Prostate gland (tissue), 2 donors: ENCODE measurements around the gene TMEM108. TPM values are rescaled to one million over a fixed set of nuclear protein-coding genes. Genes with fewer than 3 reads are reported as not detected.

Experiments
- DNase-seq: peaks from one replicate; pipeline ENCODE4 v3.0.0-alpha.2; 2019; ENCODE audit warnings: low spot score
- H3K27ac ChIP-seq, 2 donors: fragments of 200-600 bp; sonication (generic); 2 replicates each; pipeline ENCODE4 v1.5.1; 2017 to 2019
- H3K27me3 ChIP-seq: fragments of 200-600 bp; sonication (generic); replicated peaks from 2 replicates; pipeline ENCODE4 v1.5.1; 2019; ENCODE audit not compliant: insufficient read depth
- H3K36me3 ChIP-seq, 2 donors: fragments of 200-600 bp; sonication (generic); 1 replicate in 1 of 2; 2 replicates in 1 of 2; pipeline versions ENCODE4 v1.5.1 to v1.8.1; 2017 to 2019
- H3K4me1 ChIP-seq: fragments of 200-600 bp; sonication (generic); replicated peaks from 2 replicates; pipeline ENCODE4 v1.5.1; 2019
- H3K4me3 ChIP-seq, 2 donors: fragments of 200-600 bp; sonication (generic); 2 replicates each; pipeline ENCODE4 v1.5.1; 2017 to 2019
- H3K9me3 ChIP-seq: fragments of 200-600 bp; sonication (generic); 2 replicates; pipeline ENCODE4 v1.5.1; 2017
- CTCF ChIP-seq, 4 experiments: fragments of 200-600 bp in 2 of 4; fragments of 450-650 bp in 2 of 4; sonication (generic) in 2 of 4; IDR thresholded peaks; 1 replicate in 3 of 4; 2 replicates in 1 of 4; pipeline ENCODE4 v1.5.1; 2016 to 2019; ENCODE audit warnings: antibody characterized with exemption in 4 of 4, mild to moderate bottlenecking in 2 of 4, moderate library complexity in 2 of 4
- POLR2A ChIP-seq: fragments of 450-650 bp; IDR thresholded peaks from one replicate; pipeline ENCODE4 v1.6.1; 2016; ENCODE audit warnings: antibody characterized with exemption, mild to moderate bottlenecking
- POLR2AphosphoS5 ChIP-seq: sonication (generic); formaldehyde crosslinking; IDR thresholded peaks from one replicate; pipeline ENCODE4 v1.6.1; 2017; ENCODE audit warnings: antibody characterized with exemption
- WGBS: methylation state at CpG from one replicate; pipeline ENCODE4 v1.1.5; 2018; 5-methylcytosine and 5-hydroxymethylcytosine counted together
- intact Hi-C: fragments of 100-400 bp; cut with DNase I; formaldehyde crosslinking; loops from one replicate; pipeline ENCODE4 v1.14.2; 2022
- total RNA-seq, 2 donors: library from RNA; depleted of rRNA; stranded (reverse); fragments of >200 nt; gene quantifications; one replicate each; pipeline ENCODE4 v1.1.0, GENCODE V29; 2016

The TMEM108 gene
- total RNA-seq, 2 donors from 2014 or later = 8.1 TPM; not detected in 1

DNA sequence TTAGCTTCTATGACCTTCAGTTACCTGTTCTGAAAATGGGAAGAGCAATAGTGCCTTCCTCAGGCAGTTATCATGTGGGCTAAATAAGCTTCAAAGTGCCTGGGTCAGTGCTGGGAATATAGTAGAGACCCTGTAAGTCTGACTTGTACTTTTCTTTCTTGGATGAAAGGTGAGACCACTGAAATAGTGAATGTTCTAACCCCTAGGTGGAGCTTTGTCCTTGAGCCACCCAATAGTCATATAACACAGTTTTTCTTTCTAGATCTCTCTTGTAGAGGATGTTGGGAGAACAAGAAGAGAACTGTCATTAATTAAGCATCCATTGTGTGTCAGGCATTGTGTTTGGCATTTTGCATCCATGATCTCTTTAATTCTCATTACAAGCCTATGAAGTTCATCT lies 348.7 kb downstream of the TMEM108 start:
- intact Hi-C loops = no loop called here

GRCh38 chr3:133387341-133387740 lies 349.1 kb downstream of the TMEM108 start:
- no peaks in the 10 kb centered on the region for H3K36me3 ChIP-seq
- no peaks in the 10 kb centered on the region for H3K9me3 ChIP-seq
- TF ChIP-seq CTCF (IDR thresholded peaks at IDR 0.05) = no peak
- 74% methylated on average over 4 of the region's 4 CpGs for WGBS
- no peak overlapping the region for H3K27ac ChIP-seq
- no peak for DNase-seq
- no peaks in the 10 kb centered on the region for H3K27me3 ChIP-seq
- no peaks in the 10 kb centered on the region for H3K4me1 ChIP-seq
- H3K4me3 ChIP-seq = no peak overlapping the region
- intact Hi-C loops = no loop called here

More for the DNA sequence above, 348.7 kb downstream of the TMEM108 start:
- no peaks in the 10 kb centered on the region for H3K36me3 ChIP-seq
- TF ChIP-seq POLR2AphosphoS5 (no peak), POLR2A (no peak), CTCF (IDR thresholded peaks at IDR 0.05) (no peak)
- no peaks in the 10 kb centered on the region for H3K9me3 ChIP-seq
- H3K27me3 ChIP-seq = no peaks in the 10 kb centered on the region
- no peak for DNase-seq
- H3K27ac ChIP-seq = no peak overlapping the region
- no peak overlapping the region for H3K4me3 ChIP-seq
- H3K4me1 ChIP-seq = no peaks in the 10 kb centered on the region

DNA sequence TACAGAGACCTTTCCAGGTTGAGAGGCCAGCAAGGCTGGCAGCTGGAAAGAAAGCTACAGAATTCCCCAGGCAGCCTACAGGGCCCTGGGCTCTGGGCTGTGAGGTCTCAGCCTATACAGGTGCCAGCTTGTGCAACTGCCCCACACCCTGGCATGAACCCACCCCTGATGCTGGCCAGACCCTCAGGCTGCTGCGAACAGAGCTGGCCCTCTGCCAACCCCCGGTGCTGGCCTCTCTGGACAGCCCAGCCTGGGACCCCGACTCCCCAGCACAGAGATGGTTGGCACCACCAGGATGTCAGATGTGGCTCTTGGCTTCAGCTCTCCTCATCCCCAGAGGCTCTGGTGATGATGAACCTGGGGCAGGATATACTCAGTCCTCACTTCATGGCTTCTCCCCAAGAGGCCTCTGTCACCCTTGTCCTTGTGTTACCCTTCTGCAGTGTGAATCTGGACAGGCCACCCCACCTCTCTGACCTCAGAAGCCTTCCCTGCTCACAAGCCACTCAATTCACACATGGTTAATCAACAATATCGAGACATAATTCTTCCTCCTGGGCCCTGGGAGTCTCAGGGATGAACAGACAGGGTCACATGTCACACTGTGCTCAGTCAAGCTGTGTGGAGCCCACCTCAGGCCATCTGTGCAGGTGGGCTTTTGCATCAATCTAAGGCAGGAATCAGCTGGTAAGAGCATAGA lies 350.7 kb downstream of the TMEM108 start:
- H3K36me3 ChIP-seq = no peaks in the 10 kb centered on the region
- 72% methylated on average over 3 of the region's 4 CpGs for WGBS
- no peaks in the 10 kb centered on the region for H3K9me3 ChIP-seq
- intact Hi-C loops = no loop called here
- H3K4me1 ChIP-seq = no peaks in the 10 kb centered on the region
- no peak overlapping the region for H3K27ac ChIP-seq
- DNase-seq = no peak
- no peak for TF ChIP-seq POLR2A
- TF ChIP-seq POLR2AphosphoS5 = no peak
- TF ChIP-seq CTCF (IDR thresholded peaks at IDR 0.05) = no peak
- H3K4me3 ChIP-seq = no peak overlapping the region
- H3K27me3 ChIP-seq = no peaks in the 10 kb centered on the region

DNA sequence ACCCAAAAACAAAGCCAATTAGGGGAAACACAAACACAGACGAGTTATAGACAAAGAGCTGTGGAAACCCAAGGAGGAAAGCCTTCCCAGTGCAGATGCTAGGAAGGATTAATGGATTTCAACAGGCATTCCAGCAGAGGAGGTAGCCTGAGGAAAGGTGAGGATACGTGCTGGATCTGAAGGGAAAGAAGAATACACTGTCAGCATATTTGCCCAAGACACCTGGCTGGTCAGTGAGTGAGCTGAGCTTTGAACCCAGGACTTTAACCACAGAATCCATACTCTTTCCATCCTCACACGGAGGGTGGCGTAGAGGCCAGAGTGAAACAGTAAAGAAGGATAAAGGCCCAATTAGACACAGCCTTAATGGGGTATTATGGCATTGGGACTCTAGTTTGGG lies 352.5 kb downstream of the TMEM108 start:
- H3K4me1 ChIP-seq = no peaks in the 10 kb centered on the region
- DNase-seq = no peak
- no peak overlapping the region for H3K27ac ChIP-seq
- H3K27me3 ChIP-seq = no peaks in the 10 kb centered on the region
- H3K4me3 ChIP-seq = no peak overlapping the region
- intact Hi-C loops = no loop called here
- WGBS = 88% methylated on average over 4 of the region's 4 CpGs
- TF ChIP-seq POLR2A = no peak
- no peak for TF ChIP-seq POLR2AphosphoS5
- no peak for TF ChIP-seq CTCF (IDR thresholded peaks at IDR 0.05)
- no peaks in the 10 kb centered on the region for H3K36me3 ChIP-seq
- no peaks in the 10 kb centered on the region for H3K9me3 ChIP-seq

DNA sequence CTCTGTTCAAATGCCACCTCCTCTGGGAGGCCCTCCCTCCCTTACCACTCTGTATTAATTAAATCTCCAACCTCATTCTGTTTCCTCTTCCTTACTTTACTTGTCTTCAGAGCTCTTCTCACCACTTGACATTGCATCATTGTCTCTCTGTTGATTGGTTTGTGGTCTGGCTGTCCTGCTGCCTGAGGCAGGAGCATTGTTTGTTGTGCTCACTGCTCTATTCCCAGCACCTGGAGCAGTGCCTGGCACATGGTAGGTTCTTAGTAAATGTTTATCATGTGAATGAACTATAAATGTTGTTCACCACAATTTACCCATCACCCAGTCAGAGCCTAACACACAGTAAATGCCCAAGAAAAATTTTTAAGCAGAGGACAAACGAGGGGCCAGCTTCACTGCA lies 355.0 kb downstream of the TMEM108 start:
- H3K27me3 ChIP-seq = no peaks in the 10 kb centered on the region
- H3K9me3 ChIP-seq = no peaks in the 10 kb centered on the region
- TF ChIP-seq POLR2AphosphoS5 (no peak), CTCF (IDR thresholded peaks at IDR 0.05) (no peak), POLR2A (no peak)
- no peaks in the 10 kb centered on the region for H3K4me1 ChIP-seq
- no peak overlapping the region for H3K27ac ChIP-seq
- no peaks in the 10 kb centered on the region for H3K36me3 ChIP-seq
- WGBS = 74% methylated on average over 1 of the region's 1 CpG
- H3K4me3 ChIP-seq = no peak overlapping the region
- intact Hi-C loops = no loop called here
- no peak for DNase-seq
